ENCODE results near the gene TSSC4.

TSSC4 gene

DNA sequence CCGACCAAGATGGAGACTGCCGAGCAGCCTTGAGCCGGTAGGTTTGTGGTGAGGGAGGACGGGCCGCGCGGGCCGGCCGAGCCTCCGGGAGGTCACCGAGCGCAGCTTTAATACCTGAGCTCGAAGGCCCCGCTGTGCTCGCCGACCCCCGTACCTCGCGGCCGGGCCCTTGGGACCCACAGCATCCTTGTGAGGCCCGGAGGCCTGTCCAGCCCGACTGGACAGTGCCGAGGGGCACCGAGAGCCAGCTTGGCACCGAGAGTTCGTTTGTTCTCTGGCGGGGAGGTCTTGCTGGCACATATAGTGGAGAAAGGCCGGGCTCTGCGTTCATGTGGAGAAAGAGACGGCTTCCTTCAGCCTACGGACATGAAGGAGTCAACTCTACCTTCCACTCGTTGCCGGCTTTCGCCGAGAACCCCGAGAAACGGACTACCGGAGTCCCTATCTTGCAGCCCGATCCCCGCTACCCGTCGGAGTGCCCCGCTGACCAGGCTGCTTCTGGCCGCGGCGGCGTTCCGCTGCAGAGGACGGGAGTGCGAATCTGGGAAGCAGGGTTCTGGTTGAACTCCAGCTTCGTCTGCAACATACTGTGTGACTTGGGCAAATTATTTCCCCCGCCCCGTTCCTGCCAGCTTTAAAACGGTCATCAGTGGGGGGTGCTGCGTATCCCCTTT is 349 bp downstream of the TSSC4 start:
- no peak for DNase-seq (ENCODE audit: low read depth in 2 of 2)

DNA sequence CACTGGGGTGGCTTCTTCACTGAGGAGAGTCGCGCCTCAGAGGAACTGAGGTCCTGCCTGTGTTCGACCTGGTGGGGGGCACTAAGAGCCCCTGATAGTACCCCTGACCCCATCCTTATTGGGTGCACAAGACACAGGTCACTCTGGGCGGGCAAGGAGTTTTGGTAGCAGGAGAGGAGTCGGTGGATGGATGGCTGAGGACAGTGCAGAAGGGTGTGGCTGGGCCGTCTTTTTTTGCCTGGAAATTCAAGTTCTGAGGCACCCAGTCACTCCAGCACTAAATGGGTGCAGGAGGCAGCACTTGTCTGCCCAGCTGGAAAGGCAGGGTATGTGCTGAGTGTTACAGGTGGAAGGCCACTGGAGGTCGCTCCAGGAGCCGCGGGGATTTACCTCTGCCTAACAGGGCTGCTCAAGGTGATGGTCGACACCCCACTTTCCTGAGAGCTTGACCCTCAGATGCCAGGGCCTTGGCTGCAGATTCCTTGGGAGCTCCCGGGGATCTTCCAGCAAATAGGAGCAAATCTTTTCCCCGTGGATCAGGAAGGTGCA is 960 bp downstream of the TSSC4 start:
- DNase-seq (ENCODE audit: low read depth in 2 of 2): no peak

DNA sequence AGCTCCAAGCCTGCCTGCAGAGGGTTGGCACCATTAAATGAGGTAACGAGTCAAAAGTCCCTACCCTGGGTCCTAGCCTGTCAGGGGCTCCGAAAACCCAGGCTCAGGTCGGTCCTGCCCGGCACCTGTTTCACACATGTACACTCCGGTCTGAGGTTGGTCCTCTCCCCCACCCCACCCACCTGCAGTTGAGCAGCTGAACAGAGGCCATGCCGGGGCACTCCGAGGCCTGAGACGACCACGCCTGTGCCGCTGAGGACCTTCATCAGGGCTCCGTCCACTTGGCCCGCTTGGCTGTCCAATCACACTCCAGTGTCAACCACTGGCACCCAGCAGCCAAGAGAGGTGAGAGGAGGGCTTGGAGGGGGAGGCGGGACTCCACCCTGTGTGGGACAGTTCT is 1.6 kb downstream of the TSSC4 start:
- DNase-seq (ENCODE audit: low read depth in 2 of 2): no peak

DNA sequence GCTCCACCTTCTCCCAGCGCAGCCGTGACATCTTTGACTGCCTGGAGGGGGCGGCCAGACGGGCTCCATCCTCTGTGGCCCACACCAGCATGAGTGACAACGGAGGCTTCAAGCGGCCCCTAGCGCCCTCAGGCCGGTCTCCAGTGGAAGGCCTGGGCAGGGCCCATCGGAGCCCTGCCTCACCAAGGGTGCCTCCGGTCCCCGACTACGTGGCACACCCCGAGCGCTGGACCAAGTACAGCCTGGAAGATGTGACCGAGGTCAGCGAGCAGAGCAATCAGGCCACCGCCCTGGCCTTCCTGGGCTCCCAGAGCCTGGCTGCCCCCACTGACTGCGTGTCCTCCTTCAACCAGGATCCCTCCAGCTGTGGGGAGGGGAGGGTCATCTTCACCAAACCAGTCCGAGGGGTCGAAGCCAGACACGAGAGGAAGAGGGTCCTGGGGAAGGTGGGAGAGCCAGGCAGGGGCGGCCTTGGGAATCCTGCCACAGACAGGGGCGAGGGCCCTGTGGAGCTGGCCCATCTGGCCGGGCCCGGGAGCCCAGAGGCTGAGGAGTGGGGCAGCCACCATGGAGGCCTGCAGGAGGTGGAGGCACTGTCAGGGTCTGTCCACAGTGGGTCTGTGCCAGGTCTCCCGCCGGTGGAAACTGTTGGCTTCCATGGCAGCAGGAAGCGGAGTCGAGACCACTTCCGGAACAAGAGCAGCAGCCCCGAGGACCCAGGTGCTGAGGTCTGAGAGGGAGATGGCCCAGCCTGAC is 2.5 kb downstream of the TSSC4 start:
- no peak for DNase-seq (ENCODE audit: low read depth in 2 of 2)

DNA sequence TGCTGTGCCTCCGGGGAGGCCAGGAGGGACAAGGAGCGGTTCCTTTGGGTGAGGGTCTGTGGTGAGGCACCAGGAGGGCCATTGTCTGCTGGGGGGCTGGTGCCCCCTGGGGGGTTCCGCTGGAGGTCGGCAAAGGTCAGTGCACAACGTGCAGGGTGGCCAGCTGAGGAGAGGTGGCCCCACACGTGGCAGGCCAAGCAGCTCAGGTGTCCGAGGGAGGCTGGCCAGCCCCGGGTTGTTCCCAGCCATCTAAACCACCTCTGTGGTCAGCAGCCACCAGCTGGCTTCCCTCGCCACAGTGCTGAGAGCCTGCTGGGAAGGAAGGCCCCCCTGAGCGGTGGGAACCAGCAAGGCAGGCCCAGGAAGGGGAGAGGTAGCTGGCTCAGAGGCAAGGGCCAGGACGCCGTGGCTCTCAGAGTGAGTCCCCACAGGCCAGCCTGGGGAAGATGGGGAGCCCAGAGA is 4.2 kb downstream of the TSSC4 start:
- DNase-seq (ENCODE audit: low read depth in 2 of 2): no peak

DNA sequence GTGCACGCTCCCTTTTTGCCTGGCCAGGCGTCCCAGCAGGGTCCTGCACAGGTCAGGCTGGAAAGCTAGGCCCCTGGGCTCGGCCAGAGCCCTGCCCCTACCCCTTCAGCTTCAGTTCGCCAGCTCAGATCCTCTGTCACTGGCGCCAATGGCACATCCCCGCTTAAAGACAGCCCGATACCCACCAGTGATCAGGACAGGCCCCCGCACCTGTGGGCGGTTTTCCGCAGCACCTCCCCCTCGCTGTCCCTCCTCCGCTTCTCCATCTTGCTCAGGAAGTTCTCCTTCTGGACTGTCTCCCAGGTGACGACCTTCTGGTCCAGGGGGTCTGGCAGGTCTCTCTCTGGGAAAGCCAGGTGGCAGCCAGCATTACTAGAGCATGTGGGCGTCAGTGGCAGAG is 5.9 kb downstream of the TSSC4 start:
- DNase-seq (ENCODE audit: low read depth in 2 of 2): no peak

DNA sequence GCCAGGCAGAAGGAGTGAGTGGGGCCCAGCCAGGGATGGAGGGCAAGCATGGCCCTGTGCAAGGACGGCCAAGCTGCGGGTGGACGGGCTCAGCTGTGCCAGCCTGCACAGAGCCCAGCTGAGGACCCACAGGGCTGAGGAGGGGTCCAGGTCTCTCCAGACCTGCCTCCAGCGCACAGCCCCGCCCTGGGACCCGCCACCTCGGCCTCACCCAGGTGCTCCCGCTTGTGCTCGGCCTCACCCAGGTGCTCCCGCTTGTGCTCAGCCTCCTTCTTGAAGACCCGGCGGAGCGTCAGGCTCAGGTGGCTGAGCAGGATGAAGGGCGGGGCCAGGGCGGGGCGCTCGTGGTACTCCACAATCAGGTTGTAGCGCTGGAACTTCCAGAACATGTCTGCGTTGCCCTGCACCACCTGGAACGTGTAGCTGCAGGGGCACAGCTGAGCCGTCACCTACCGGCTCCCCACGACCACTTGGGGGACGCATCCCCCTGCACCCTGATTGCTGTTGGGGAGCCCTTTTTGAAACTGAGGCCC is 6.4 kb downstream of the TSSC4 start:
- no peak for DNase-seq (ENCODE audit: low read depth in 2 of 2)

DNA sequence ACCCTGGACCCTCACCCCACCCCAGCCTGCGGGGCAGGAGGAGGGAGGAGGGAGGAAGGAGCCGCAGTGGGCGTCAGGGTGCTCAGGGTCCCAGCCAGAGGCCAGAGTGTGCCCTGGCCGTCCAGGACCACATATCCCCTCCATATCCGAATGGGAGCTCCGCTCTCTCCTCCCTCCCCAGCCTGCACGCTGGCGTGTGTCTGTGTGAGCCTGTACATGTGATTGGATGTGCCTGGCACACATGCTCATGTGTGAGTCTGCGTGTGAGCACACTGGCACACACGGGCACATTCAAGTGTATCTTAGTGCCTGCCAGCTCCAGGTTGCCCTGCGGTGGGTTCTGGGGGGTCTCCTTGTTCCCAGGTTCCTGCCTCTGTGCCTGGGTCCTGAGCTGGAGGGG is 8.1 kb downstream of the TSSC4 start:
- DNase-seq (ENCODE audit: low read depth in 2 of 2): no peak

DNA sequence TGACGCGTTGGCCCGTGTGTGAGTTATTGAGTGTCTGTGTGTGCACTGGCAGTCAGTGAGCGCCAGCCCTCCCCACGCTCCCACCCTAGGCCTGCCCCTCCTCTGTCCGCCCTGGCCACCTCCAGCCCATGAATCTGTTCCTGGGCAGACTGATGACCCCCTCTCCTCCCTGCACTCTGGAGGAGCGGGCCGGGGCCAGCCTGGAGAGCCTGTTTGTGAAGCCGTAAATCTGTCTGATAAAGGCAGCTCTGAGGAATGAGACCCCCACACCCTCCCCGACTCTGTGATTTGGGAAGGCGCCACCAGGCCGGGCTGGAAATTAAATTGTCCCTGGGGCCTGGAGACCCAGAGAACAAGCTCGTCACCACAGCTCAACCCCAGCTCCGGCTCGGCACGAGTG is 8.6 kb downstream of the TSSC4 start:
- DNase-seq (ENCODE audit: low read depth in 2 of 2): no peak

DNA sequence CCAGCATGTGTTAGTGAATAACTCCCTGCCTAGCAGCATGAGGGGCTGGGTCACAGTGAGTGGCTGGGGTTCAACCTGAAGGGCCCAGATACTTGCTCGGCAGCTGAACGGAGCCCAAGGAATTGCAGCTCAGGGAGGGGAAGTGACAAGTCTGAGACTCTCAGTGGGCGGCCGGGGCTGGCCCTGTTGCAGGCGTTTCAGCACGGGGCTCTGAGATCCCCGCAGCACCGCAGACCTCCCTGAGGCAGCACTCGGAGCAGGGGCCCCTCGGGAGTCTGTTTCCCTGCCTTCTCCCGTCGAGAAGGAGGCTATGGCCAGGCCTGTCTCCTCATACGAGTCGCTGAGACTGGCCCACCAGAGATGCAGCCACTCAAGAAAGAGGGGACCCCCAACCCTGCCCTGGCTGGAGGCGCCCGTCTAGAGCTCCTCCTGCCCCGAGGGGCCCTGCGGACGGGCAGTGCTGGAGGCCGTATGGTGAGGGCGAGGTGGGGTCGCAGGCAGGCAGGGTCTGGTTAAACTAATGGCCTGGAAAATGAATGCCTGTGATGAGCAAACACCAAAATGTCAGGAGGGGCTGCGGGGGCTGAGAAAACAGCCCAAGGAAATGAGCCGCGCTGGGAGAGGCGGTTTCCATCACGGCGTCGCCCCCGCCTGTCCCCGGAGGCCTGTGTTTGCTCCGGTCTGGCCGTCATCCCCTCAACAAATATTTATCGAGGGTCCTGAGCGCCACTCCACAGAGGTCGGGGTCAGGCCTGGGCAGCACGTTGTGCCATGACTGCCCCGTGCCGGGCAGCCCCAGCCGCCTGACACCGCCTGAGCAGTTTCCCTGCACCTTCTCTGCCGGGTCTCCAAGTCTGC is 9.3 kb downstream of the TSSC4 start:
- DNase-seq (ENCODE audit: low read depth in 2 of 2): no peak

DNA sequence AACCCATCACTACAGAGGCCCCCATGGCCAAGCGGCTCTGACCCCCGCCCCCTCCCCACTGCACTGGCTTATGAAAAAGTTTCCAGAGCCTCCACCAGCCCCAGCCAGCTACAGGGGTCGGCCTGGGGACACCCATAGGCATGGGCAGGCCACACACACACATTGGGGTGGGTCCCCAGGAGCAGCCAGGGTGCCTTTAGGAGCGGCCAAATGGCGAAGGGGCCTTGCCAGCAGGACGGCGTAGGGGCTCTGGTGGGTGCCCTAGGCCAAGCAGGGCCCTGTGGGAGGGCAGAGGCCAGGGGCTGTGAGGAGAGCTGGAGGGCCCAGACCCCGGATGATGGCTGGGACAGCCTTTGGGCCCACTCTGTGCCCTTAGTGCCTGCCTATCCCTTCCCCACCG is 10.1 kb downstream of the TSSC4 start:
- no peak for DNase-seq (ENCODE audit: low read depth in 2 of 2)

DNA sequence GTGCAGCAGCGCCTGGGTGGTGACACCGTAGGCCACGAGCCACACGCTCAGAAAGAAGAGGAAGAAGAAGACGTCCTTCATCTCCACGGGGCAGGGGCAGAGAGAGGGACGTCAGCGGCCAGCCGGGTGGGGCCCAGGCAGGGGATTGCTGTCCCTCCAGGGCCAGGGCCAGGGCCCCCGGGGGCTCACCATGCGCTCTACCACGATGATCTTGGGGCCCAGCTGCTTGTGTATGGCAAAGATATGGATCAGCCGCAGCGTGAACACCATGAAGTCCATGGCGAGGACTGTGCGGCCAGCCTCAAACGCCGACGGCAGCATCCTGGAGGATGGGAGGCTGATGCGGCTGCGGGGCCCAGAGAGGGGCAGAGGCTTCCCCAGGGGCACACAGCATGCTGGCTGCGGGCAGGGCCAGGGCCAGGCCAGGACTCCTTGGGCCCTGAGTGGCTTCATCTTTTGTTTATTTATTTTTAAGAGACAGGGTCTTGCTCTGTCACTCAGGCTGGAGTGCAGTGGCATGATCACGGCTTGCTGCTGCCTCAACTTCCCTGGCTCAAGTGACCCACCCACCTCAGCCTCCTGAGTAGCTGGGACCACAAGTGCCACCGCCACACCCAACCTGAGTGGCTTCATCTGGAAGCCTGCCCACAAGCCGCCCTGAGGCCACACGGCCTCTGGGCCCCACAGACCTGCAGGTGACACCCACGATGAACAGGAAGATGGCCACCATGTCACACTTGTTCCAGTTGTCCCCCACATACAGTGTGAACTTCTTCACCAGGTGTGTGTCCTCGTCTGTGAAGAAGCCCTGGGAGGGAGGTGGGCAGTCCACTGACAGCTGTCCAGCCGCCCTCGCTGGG is 11.1 kb downstream of the TSSC4 start:
- DNase-seq (ENCODE audit: low read depth in 2 of 2): no peak

DNA sequence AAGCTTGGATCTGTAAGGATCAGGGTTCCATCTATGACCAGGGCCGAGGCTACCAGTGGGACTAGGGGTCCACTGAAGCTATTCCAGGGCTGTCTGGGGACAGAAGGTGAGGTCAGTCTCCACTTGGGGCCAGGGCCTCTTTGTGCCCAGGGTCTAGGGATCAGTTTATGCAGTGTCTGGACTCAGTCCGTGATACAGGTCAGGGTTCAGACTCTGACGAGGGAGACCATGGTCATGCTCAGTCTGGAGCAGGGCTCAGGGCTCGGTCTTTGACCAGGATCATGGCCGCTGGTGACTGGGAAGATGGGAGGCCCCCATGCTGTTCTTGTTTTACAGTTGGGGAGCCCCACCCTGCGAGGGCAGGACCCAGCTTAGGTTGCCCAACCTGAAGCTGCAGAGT is 11.8 kb downstream of the TSSC4 start:
- DNase-seq (ENCODE audit: low read depth in 2 of 2): no peak

DNA sequence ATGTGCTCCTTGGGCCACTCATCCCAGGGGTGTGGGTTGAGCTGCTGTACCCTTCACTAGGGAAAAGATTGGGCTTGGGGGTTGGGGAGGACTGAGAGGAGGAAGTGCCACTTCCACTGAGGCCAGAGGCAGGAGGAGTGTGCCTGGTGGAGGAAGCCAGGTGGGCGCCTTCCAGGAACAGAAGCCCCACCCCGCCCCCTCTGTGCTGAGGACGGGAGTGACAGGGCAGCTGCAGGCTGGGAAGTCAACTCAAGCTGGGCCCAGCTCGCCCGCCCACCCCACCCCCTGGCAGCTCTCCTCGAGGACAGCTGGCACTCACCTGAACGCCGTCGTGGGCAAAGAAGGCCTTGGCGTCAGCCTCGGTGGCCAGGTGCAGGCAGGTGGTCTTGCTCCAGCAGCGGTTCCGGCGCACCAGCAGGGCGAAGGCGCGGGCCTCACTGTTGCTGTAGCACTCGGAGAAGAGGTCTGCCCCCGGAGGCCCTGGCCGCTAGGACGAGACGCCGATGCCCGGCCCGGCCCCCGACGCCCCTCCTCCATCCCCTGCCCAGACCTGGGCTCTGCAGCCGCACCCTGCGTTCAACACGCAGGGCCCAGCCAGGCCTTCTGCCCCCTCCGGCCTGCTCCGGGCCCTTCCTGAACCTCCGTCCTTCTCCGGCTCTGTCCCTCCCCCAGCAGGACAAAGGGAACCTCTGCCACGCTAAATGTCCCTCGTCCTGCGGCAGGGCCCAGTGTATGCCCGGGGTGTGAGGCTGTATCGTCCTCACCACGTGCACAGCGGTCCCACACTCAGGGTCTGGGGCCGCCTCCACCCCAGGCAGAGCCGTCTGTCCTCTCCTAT is 13.4 kb downstream of the TSSC4 start:
- no peak for DNase-seq (ENCODE audit: low read depth in 2 of 2)

DNA sequence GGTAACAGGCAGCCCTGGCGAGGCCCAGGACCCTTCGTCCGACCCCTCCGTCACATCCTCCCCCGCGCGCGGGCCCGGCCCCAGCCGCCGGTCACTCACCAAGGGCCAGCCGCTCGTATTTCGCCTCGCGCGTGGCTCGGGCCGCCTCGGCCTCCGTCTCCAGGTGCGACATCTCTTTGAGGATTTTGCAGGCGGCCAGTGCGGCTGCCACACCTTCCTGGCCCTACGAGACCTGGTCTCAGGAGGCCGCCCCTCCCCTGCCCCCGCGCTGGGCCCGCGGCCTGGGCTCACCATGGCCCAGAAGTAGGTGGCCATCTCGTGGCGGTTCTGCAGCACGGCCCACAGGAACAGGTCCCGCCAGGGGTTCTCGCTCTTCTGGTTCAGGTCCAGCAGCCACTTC is 14.1 kb downstream of the TSSC4 start:
- DNase-seq (ENCODE audit: low read depth in 2 of 2): no peak

DNA sequence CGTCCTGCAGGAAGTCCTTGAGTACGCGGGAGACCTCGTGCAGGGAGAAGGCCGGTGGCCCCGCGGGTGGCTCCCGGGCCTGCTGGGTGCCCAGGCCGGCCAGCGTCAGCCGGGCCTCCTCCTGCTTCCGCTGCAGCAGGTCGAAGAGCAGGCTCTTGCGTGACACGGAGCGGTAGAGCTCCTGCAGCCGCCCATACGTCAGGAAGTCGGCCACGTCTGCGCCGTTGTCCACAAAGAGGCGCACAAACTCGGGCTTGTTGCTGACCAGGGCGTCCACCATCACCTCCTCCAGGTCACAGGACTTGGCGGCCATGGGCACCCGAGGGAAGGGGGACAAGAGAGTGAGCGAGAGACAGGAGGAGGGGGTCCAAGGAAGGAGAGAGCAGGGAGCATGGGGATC is 14.6 kb downstream of the TSSC4 start:
- no peak for DNase-seq (ENCODE audit: low read depth in 2 of 2)

DNA sequence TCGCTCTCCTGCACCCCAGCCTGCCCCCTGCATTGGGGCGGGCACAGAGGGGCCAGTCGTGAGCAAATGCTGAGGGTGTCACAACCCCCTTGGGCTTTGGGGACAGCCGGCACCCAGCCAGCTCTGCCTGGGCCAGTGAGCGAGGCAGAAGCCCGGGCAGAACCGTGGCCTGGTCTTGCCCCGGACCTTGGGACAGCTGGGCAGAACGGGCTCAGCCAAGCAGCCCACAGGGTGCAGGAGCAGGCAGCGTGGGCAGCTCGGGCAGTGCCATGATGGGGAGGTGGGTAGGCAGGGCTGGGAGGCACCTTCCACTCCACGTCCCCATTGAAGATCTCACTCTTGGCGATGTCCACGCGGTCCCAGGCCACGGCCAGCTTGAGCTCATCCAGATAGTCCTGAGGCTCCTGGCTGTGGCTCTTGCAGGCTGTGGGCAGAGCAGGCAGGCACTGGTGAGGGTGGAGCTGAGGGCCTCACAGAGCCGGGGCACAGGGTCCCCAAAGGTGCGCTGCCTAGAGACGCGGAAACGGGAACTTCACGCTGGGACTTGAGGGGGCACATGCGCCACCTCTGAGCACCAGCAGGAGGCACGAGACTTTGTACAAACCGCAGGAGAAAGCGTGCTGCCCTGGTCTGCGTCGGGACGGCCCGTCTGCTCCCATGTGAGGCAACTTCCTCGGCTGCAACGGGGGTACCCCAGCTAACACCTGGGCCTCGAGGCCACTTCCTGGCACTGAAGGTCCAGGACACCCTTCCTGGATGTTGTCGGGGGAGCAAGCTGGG is 15.2 kb downstream of the TSSC4 start:
- DNase-seq (ENCODE audit: low read depth in 2 of 2): no peak

DNA sequence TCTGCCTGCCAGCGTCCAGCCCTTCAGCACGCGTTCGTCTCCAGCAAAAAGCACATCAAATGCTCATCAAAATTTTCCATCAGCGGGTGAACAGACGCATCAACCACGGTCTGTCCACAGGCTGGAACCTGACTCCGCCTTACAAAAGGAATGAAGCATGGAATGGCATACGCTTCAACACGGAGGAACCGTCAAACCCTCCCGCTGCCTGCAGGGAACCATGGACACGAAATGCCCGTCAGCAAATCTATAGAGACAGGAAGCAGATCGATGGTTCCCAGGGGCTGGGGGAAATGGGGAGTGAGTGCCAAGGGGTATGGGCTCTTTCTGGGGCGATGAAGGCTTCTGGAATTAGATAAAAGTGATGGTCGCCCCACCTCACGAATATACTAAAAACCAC is 16.2 kb downstream of the TSSC4 start:
- DNase-seq (ENCODE audit: low read depth in 2 of 2): no peak

Data from stimulated activated CD4-positive, alpha-beta T cell treated with anti-CD3 and anti-CD28 coated beads, Interleukin-12 subunit alpha, Interleukin-12 subunit beta, amount 100 ng/mL, for 24 hours (primary cell).